ENCODE results near the gene ITGB4.
"Not testable (repeated sequence)": the region's sequence is repeated elsewhere in the genome, so short reads cannot be mapped to it uniquely, and the experiment has no call there.

ITGB4 gene

GRCh38 chr17:75754378-75755204 lies 33.3 kb downstream of the ITGB4 start:
- DNase-seq = no peak

GRCh38 chr17:75755205-75755901 lies 34.1 kb downstream of the ITGB4 start:
- peak; percentile 78 for DNase-seq

GRCh38 chr17:75755990-75756389 lies 34.7 kb downstream of the ITGB4 start:
- DNase-seq = no peak

- no peak for DNase-seq
Measured at GRCh38 chr17:75756451-75757085, 35.3 kb downstream of the ITGB4 start.

- no peak for DNase-seq
Measured at GRCh38 chr17:75757086-75757681, 35.9 kb downstream of the ITGB4 start.

GRCh38 chr17:75758131-75758905 lies 37.1 kb downstream of the ITGB4 start:
- DNase-seq = no peak

DNA sequence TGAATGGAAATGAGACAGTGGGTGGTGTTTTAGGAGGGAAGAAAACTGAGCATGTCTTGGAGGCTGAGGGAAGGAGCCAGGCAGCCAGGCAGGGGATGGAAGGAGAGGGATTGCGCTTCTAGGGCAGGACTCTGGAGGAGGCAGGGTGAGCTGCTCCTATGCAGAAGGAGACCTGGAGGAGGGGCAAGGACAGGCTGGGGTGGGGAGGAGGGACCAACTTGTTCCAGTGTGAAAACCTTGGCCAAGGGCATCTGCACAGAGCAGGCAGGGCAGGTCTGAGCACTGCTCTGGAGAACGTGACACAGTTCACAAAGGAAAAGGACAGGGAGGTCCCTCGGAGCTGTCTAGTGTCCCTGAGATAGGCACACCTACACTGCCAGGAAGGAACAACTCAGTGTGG lies 38.2 kb downstream of the ITGB4 start:
- no peak for DNase-seq

DNA sequence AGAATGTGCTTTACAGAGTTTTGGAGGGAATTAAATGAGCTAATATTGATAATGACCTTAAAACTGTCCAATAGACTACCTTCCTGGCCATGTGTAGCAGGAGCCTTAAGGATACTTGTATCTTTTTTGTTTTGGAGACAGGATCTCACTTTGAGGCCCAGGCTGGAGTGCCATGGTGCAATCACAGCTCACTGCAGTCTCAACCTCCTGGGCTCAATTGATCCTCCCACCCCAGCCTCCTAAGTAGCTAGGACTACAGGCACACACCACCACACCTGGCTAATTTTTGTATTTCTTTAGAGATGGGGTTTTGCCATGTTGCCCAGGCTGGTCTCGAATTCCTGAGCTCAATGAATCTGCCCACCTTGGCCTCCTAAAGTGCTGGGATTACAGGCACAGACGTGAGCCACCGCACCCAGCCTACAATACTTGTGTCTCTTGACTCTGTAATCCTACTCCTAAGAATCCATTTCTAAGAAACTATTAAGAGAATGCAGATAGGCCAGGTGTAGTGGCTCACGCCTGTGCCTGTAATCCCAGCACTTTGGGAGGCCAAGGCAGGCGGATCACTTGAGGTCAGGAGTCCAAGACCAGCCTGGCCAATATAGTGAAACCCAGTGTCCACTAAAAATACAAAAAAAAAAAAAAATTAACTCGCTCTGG lies 38.9 kb downstream of the ITGB4 start:
- not testable (repeated sequence) for DNase-seq

DNA sequence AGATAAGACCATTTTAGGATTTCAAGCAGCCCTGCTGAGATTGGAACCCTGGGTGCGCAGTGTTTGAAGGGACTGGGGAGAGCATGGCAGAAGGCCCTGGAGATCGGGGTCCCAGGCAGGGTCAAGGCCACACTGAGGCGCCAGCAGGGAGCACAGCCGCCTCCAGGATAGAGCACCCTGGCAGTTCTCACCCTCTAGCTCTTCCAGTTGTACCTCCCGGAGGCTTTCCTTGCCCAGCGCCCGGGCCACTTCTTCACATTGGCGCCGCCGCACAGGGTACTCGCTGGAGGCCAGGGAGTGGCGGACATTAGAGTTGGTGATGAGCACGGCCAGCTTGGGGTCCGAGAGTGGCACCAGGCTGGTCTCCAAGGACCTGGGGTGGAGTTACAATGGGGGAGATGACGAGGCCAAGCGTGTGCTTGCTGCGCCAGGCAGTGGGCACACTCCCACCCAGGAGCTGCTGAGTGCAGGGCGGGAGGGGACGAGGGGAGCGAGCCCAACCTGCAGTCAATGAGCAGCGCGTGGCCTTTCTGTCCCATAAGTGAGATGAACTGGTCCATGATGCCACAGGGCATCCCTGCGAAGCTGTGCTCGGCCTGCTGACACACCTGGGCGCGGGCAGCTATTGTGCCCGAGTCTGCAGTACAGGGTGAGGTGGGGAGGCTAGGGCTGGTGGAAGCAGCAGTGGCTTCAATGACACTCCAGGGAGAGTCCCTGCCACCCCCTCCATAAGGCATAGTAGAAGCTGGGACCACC lies 41.4 kb downstream of the ITGB4 start:
- DNase-seq = no peak

- no peak for DNase-seq
Measured at GRCh38 chr17:75763269-75763607, 42.0 kb downstream of the ITGB4 start.

DNA sequence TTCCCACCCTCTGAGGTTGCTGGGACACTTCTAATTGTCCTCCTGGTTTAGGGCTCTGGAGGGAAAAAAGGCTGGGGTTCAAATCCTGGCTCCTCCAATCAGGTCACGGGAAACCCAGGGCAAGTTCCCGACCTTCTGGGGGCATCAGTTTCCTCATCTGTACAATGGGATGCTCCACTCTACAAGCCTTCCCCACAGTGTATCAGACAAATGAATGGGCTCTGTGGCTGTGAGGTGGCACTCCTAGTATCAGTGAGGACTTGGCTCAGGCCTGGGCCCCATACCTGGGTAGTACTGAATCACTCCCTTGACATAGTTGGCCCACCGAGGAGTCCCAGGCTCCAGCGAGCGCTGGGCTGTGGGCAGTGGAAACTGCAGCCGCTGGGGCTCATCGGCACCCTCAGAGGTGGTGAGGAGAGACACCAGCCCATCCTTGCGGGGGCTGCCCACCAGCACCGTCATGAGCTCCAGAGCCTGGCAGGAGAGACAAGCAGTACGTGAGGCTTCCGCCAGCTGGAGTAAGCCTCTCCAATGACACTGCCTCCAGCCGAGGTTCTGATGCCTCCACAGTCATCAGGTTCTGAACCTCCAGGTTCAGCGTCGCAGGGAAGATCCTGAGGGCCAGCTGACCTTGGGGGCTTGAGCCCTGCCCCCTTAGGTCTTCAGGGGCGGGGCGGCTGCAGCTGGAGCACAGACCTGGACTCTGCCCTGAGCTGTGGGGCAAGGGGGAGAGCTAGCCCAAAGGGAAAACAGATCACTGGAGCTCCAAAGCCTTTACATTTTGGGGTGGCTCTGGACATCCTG lies 42.6 kb downstream of the ITGB4 start:
- no peak for DNase-seq

GRCh38 chr17:75764417-75764710 lies 43.1 kb downstream of the ITGB4 start:
- DNase-seq = peak; percentile 60

- peak; percentile 83 for DNase-seq
Measured at GRCh38 chr17:75764711-75765421, 43.6 kb downstream of the ITGB4 start, which contains the start of gene GALK1. TSS of gene GALK1 (minus strand) at chr17:75765192. CDS start at chr17:75765136, 56 bp downstream.

GRCh38 chr17:75765981-75766380 lies 44.7 kb downstream of the ITGB4 start:
- DNase-seq = no peak

DNA sequence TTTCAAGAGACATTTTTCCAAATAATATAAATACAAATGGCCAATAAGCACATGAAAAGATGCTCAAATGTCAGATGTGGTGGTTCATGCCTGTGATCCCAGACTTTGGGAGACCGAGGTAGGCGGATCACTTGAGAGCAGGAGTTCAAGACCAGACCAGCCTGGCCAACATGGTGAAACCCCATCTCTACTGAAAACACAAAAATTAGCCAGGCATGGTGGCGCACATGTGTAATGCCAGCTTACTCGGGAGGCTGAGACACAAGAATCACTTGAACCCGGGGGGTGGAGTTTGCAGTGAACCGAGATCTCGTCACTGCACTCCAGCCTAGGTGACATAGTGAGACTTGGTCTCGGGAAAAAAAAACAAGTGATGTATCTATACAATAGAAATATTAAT lies 46.6 kb downstream of the ITGB4 start:
- DNase-seq = no peak

GRCh38 chr17:75769536-75769935 lies 48.3 kb downstream of the ITGB4 start:
- peak; percentile 73 for DNase-seq

DNA sequence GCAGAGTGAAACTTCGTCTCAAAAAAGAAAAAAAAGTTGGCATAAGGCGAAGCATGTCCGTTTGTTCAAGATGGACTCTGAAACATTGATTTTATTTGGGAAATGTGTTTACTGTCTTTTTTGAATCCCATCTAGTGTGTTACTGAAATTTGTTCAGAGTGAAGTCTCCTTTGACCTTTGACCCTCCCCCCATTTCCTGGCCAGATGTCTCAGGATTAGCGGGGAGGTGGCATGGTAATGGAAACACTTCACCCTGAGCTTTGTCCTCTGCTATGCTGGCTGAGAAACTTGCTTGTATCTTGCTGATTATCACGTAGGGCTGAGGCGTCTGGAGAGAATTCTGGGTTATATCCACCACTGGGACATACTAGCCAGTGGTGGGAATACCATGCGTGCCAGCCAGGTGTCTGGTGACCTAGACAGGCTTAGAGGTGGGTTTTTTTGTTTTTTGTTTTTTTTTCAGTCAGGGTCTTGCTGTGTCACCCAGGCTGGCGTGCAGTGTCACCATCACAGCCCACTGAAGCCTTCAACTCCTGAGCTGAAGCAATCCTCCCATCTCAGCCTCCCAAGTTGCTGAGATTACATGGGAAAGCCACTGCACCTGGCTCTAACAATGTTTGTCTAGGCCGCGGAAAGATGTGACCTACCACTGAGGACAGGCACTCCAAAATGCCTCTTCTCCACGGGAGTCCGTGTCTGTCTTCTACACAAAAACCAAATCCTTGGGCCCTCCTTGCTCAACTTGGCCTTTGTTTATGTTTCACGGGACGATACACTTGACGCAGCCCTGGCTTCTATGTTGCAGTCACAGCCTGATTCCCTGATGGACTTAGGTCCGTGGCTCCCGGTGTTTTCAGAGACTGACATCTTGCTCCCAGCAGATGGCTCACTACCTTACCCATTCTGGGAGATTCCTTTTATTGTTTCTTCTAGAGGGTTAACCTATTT lies 50.3 kb downstream of the ITGB4 start:
- no peak for DNase-seq

- no peak for DNase-seq
Measured at GRCh38 chr17:75773121-75773807, 52.0 kb downstream of the ITGB4 start.

All from NCI-H69 (cell line).